ENCODE measurements around the gene SNRPD3.

GRCh38 chr22:24514241-24515026, 41.4 kb upstream of the SNRPD3 start:
- no peak for TF ChIP-seq CTCF (IDR thresholded peaks at IDR 0.05)
- no peak for TF ChIP-seq EZH2phosphoT487 (IDR thresholded peaks at IDR 0.05)
- TF ChIP-seq EZH2 (IDR thresholded peaks at IDR 0.05): no peak

Measured in neural progenitor cell (in vitro differentiated cells).